ENCODE data around the gene RUSC1.

DNA sequence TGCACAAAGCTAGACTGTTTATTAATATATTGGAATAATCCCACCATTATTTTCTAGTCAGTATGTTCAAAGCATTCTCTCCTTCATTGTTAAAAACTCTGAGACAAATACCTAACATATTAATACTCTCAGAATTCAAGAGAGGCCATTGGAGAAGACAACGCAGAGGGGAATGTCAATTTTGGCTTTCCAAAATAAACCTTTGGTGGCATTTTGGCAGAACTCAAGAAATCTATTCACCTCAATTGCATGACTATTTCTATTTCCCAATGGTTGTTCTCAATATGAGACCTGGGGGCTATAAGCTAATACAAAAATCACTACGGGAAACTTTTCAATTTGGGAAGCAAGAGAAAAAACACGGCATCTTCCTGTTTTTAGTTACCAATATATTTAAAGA is 58.5 kb downstream of the RUSC1 start:
- TF ChIP-seq, protein P1, sequence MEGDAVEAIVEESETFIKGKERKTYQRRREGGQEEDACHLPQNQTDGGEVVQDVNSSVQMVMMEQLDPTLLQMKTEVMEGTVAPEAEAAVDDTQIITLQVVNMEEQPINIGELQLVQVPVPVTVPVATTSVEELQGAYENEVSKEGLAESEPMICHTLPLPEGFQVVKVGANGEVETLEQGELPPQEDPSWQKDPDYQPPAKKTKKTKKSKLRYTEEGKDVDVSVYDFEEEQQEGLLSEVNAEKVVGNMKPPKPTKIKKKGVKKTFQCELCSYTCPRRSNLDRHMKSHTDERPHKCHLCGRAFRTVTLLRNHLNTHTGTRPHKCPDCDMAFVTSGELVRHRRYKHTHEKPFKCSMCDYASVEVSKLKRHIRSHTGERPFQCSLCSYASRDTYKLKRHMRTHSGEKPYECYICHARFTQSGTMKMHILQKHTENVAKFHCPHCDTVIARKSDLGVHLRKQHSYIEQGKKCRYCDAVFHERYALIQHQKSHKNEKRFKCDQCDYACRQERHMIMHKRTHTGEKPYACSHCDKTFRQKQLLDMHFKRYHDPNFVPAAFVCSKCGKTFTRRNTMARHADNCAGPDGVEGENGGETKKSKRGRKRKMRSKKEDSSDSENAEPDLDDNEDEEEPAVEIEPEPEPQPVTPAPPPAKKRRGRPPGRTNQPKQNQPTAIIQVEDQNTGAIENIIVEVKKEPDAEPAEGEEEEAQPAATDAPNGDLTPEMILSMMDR (conservative IDR thresholded peaks at IDR 0.05), result no peak
- no peak for TF ChIP-seq ZFX (IDR thresholded peaks at IDR 0.05)
